ENCODE measurements around the gene PRKG2.

- no peak for TF ChIP-seq YY1 (IDR thresholded peaks at IDR 0.05; ENCODE audit: low read depth)
- TF ChIP-seq EP300 (IDR thresholded peaks at IDR 0.05; ENCODE audit: borderline replicate concordance): no peak
- TF ChIP-seq REST (IDR thresholded peaks at IDR 0.05; ENCODE audit: low read depth): no peak
- TF ChIP-seq TEAD4 (IDR thresholded peaks at IDR 0.05): no peak
- no peak for TF ChIP-seq MAX (IDR thresholded peaks at IDR 0.05)
These were observed 34.1 kb downstream of the PRKG2 start for GRCh38 chr4:81180916-81181315.
